ENCODE data around the gene CSNK1G3. TPM values are rescaled to one million over a fixed set of nuclear protein-coding genes. Genes with fewer than 3 reads are reported as not detected.

Gene CSNK1G3
- polyA plus RNA-seq, 3 donors, result 39.7 to 48.3 (median 46.5) TPM

DNA sequence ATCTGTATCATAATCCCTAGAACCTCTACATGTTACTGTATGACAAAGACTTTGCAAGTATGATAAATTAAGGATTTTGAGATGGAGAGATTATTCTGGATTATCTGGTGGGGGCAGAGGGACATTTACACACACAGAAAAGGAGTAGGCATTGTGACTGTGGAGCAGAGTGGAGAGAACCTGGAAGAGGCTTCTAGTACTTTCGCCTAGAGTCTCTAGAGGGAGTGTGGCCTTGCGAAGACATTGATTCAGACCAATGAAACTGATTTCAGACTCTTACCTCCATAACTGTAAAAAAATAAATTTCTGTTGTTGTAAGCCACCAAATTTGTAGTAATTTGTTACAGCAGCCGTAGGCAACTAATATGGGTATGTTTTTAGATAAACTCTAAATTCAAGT lies 45.9 kb downstream of the CSNK1G3 start:
- no peak for DNase-seq (ENCODE audit: low read depth in 3 of 3, low spot score in 2 of 3)

DNA sequence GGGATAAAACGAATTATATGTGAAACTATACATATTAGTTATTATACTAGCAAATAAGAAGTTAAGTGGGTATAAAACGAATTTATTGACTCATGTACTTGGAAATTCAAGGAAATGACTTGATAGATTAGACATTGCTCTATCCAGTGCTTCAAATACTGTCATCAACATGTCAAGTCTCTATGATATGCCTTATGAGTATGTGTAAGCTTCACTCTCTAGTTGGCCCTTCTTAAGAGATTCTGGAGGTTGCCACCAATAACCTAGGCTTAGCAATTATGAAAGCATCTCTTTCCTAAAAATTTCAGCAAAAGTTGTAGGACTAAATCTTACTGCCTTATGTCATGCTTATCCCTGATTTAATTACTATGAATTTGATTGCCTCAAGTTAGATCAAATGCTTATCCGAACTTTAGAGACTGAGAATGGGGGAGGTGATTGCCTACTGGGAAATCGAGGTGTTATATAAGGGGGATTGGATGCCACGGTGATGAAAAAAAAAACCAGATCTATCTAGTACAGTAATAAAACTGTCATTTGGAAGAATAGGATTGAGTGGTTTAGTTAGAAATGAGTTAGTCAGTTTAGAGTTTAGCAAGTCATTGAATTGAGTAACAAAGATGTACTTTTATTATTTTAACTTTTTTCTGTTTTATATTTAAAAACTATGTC lies 46.9 kb downstream of the CSNK1G3 start:
- DNase-seq (ENCODE audit: low read depth in 3 of 3, low spot score in 2 of 3), result no peak

- DNase-seq (ENCODE audit: low read depth in 3 of 3, low spot score in 2 of 3), result no peak
Measured at GRCh38 chr5:123559434-123559775, 47.4 kb downstream of the CSNK1G3 start.

DNA sequence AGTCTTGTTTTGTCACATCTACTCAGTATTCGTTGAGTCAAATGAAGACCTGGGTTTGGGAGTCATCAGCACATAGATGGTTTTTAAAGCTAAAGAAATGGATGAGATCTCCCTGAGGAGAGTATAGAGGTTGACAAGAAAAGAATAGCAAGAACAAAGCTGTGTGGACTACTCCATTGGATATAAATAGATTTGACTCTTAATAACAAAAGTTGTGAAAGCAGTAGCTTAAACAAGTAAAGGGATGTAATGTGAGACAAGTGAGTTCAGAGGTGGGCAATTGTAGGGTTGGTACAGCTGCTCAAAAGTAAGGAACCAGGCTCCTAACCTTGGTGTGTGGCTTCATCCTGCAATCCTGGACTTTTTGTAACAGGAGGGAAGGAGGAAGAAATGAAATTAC lies 49.3 kb downstream of the CSNK1G3 start:
- no peak for DNase-seq (ENCODE audit: low read depth in 3 of 3, low spot score in 2 of 3)

DNA sequence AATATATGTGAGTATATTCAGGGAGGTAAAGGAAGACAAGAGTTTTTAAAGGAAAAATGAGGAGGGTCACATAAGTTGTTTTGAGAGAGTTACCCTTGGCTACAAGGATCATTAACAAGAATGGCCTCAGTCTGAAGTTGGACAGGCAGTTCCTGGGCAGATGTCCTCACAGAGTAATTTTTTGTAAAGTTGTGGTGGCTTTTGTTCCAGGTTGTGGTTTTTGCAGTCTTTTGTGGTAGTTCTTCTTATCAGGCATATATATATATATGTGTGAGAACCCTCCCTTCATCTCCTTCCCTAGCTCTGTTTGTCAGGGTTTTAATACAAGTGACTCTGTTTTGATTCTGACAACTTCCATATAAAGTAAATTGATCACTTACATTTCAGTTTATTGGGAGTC lies 60.0 kb downstream of the CSNK1G3 start:
- DNase-seq (ENCODE audit: low read depth in 3 of 3, low spot score in 2 of 3), result no peak

DNA sequence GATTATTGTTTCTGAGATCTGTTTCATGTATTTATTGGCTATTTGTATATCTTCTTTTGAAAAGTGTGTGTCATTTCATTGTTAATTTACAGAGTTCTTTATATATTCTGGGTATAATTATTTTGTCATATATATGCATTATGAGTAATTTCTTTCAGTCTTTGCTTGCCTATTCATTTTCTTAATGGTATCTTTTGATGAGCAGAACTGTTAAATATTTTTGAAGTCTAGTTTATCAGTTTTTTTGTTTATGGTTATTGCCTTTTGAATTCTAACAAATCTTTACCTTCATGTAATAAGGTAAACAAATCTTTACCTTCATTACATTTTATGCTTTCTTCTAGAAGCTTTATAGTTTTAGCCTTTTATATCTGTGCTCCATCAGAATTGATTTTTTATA lies 66.4 kb downstream of the CSNK1G3 start:
- DNase-seq (ENCODE audit: low read depth in 3 of 3, low spot score in 2 of 3), result no peak

DNA sequence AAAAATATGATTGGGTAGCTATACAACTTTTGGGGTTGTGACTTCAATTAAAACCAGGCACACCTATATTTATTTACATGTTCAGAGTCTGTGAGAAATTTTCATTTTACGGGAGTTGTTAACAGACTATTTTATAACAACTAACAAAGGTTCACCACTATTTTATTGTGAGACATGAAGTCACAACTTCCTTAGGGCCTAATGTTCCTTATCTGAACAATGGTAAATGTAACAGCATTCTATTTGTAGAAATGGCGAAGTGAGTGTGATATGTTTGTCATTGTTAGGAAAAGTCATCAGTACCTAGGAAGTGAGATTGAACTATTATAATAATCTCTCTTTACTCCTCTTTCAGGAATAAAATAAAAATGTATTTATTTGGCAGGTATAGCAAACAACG lies 67.4 kb downstream of the CSNK1G3 start:
- no peak for DNase-seq (ENCODE audit: low read depth in 3 of 3, low spot score in 2 of 3)

DNA sequence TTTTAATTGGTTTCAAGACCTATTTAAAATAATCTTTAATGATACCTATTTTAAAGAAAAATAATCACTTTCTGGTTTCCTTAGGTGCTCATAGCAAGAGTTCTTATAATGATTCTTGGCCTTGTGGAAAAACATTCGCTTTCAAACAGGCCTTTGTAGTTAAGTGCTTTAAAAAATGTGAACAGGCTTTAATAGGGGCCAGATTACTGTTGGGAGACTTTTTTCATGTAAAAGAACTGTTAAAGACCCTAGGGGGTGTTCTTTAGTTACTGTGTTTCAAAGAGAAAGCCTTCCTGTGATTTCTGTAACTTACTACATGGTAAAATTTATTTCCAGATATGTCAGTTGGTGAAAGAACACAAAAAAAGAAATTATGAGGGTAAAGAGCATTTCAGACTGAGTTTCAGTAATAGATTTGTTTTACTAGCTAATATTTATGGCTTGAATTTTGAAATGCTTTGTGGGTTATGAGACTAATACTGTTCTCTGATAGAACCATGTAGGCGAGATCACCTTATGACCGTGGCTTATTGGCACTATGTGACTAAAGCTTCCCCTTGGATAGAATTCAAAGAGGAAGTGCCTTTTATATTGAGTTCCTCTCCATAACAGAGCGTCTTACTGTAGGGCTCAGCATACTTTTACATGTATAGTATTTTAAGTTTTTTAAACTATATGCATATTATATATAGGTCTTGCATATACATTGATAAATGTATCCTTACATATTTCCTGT lies 70.7 kb downstream of the CSNK1G3 start:
- no peak for DNase-seq (ENCODE audit: low read depth in 3 of 3, low spot score in 2 of 3)

- no peak for DNase-seq (ENCODE audit: low read depth in 3 of 3, low spot score in 2 of 3)
Measured at GRCh38 chr5:123585871-123586270, 73.9 kb downstream of the CSNK1G3 start.

- DNase-seq (ENCODE audit: low read depth in 3 of 3, low spot score in 2 of 3), result no peak
Measured at GRCh38 chr5:123594434-123594833, 82.5 kb downstream of the CSNK1G3 start.

DNA sequence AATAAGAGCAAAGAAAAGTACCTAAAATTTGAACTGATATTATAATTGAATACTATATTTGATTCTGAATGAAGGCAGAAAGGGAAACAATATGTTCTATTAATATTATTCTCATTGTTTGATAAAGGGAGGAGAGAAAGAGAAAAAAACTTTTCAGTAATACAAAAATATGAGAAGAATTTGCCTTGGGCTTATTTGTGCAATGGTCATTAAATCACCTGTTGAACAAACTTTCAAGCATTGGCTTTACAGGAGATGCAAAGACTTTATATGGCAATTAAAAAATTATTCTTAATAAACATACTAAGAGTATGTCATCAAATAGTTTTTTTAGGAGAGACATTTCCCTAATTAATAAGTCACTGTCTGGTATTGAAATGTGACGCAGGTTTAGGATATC lies 85.0 kb downstream of the CSNK1G3 start:
- no peak for DNase-seq (ENCODE audit: low read depth in 3 of 3, low spot score in 2 of 3)

- no peak for DNase-seq (ENCODE audit: low read depth in 3 of 3, low spot score in 2 of 3)
Measured at GRCh38 chr5:123598028-123598689, 86.2 kb downstream of the CSNK1G3 start.

GRCh38 chr5:123599171-123599570 lies 87.2 kb downstream of the CSNK1G3 start:
- no peak for DNase-seq (ENCODE audit: low read depth in 3 of 3, low spot score in 2 of 3)

DNA sequence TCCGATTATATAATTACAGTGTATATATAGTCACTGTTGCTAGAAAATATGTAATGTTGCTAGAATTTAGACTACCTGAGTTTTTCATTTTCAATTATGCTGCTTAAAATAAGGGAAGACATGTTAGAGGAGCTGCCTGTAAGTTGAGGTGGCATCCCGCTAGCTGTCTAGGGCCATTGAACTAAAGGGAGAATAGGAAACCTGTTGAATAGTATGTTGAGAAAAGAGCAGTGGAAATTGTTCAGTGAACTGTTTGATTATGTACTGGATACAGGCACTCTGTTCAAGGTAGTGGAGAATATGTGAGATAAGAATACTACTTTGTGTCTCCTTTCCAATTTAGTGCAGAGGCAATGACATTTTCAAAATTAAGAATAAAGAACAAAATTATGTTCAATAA lies 89.6 kb downstream of the CSNK1G3 start:
- no peak for DNase-seq (ENCODE audit: low read depth in 3 of 3, low spot score in 2 of 3)

DNA sequence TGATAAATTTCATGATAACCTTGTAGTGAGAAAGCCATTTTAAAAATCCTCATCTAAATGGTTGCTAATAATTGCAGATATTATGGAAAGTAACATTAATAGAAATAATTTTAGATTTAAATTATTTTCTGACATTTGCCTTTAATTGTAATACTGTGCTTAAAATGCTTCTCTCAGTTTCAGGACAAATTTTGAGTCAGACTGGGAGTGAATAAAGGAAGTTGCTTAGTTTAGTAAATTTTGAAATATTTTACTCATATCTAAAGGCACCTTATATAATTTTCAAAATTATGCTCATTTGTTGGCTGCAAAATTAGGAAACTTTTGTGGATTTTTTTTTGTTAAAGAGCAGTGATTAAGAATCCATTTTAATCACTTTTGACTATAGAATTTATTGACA lies 93.8 kb downstream of the CSNK1G3 start:
- DNase-seq (ENCODE audit: low read depth in 3 of 3, low spot score in 2 of 3), result no peak

DNA sequence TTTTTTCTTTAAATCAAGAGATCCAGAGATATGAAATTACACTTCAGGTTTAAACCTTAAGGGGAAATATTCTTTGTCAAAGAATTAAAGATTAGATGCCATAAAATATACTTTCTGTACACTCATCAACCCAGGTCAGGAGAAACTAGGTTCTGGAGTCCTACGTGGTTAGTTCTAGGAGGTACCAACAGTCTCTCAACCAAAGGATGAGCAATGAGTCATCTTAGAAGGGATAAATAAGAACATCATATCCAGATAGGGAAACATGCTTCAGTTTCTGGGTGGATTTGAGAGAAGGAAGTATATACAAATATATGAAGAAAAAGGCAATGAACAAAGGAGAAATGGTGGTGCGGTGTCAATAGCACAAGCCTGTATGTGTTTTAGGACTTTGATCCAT lies 98.2 kb downstream of the CSNK1G3 start:
- no peak for DNase-seq (ENCODE audit: low read depth in 3 of 3, low spot score in 2 of 3)

DNA sequence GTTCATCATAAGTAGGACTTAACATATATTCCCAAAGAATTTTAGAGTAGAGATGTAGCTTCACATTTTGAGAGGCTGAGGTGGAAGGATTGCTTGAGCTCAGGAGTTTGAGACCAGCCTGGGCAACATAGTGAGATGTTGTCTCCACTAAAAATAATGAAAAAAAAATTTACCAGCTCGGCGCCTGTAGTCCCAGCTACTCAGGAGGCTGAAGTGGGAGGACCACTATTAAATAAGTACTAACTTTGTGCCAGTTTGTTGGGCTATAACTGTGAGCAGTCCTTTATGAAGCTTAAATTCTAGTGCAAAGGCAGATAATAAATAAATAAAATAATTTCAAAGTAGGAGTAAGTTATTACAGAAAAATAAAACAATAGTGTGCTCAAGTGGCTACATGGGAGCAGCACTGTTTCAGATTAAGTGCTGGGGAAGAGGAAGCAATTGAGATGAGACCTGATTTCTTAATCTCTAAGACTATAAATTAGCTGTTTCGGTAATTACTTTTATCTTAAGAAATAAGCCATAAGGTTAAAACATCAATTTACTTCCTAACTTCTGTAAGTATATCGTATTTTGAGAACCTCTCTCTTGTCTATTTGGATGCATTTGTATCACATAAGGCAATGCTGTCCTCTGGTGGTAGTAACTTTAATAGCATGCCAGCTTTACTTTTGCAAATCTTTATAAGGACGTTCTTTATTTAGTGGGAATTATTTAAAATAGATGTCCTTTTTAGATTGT lies 98.9 kb downstream of the CSNK1G3 start:
- DNase-seq (ENCODE audit: low read depth in 3 of 3, low spot score in 2 of 3), result peak; percentile 32 to 50 (median 47)

GRCh38 chr5:123611406-123611709 lies 99.4 kb downstream of the CSNK1G3 start:
- DNase-seq (ENCODE audit: low read depth in 3 of 3, low spot score in 2 of 3), result no peak

- DNase-seq (ENCODE audit: low read depth in 3 of 3, low spot score in 2 of 3), result no peak
Measured at GRCh38 chr5:123617561-123617960, 105.6 kb downstream of the CSNK1G3 start.

GRCh38 chr5:123626051-123626450 lies 114.1 kb downstream of the CSNK1G3 start:
- DNase-seq (ENCODE audit: low read depth in 3 of 3, low spot score in 2 of 3), result no peak

- no peak for DNase-seq (ENCODE audit: low read depth in 3 of 3, low spot score in 2 of 3)
Measured at GRCh38 chr5:123628860-123629544, 117.0 kb downstream of the CSNK1G3 start.
